ENCODE data around the gene IP6K1. TPM values are rescaled to one million over a fixed set of nuclear protein-coding genes. Genes with fewer than 3 reads are reported as not detected.

IP6K1 gene
- total and polyA plus RNA-seq, 10 of the 15 experiments (the other 5 are each of a cell fraction or from before 2014, with no cell fraction given), result 1.3 to 30.6 (median 18.2) TPM

DNA sequence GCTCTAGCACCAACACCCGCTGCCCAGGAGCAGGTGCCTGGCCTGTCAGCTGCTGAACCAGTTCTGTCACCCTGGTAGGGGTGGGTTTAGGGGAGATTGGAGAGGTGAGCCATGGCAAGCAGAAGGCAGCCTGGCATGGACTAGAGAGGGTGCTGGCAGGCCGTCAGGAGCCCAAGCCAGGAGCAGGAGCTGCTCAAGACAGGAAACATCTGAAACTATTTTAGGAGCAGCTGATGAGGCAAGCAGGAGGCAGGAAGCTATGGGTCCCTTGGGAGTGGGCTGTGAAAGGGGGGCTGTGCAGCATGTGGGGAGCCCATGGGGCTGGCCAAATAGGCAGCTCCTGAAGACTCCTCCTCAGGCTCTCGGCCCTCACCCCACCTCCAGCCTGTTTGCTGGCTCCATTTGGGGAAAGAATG lies 19.0 kb upstream of the IP6K1 start:
- Histone ChIP-seq H3K27ac (ENCODE audit: control insufficient read depth, insufficient read depth) (peak overlapping the region; percentile 77), H3K79me2 (ENCODE audit: control insufficient read depth, insufficient read depth, low read length) (no peaks in the 10 kb centered on the region; the same call in 1 of the 2 replicates), H3K4me3 (peak overlapping the region; percentile 43; the same call in 1 of the 2 replicates), H4K20me1 (ENCODE audit: control insufficient read depth, insufficient read depth) (no peaks in the 10 kb centered on the region), H3K36me3 (ENCODE audit: control insufficient read depth in 2 of 2, insufficient read depth in 2 of 2, low read length in 1 of 2) (peaks cover 0 to 2% of the 10 kb centered on the region in 2 experiments; a peak in 1 of 4 replicates), H3K4me1 (ENCODE audit: control insufficient read depth, insufficient read depth, low read length) (peaks cover 43% of the 10 kb centered on the region), H3K9ac (ENCODE audit: control insufficient read depth, insufficient read depth, low read length) (peak overlapping the region; percentile 57), H3K27me3 (replicated peaks in 1 of 2; ENCODE audit: control insufficient read depth in 2 of 2, insufficient read depth in 2 of 2, low read length in 1 of 2) (no peaks in the 10 kb centered on the region; a peak in 1 of 4 replicates), H2AFZ (ENCODE audit: control insufficient read depth, low read depth, low read length) (no peak overlapping the region), H3K4me2 (ENCODE audit: control insufficient read depth, insufficient read depth) (peak overlapping the region; percentile 60), H3K9me3 (replicated peaks; ENCODE audit: control insufficient read depth, insufficient read depth, low read length) (no peaks in the 10 kb centered on the region)
- SMC1A ChIA-PET (ENCODE audit: uncharacterized antibody, unreplicated experiment), result interaction anchor here (0.7 to 9.4 kb wide), 12 partner anchors 9 to 314 kb away, joined by 3 to 146 read pairs (median 4); partner anchors contain the start of genes GMPPB and UBA7
- ATAC-seq (peak; percentile 9), FAIRE-seq (no peak), DNase-seq (ENCODE audit: low read depth, low spot score) (no peak)
- POLR2A ChIA-PET, result interaction anchor here (0.6 to 2.1 kb wide), 8 partner anchors 8 to 776 kb away, joined by 3 to 15 read pairs (median 4); partner anchors contain the start of gene UBA7
- CTCF ChIA-PET, result interaction anchor here (1.0 to 12.0 kb wide), 7 partner anchors 11 to 266 kb away, joined by 3 to 327 read pairs (median 5); partner anchors contain the start of genes MON1A, MST1R and UBA7
- in situ Hi-C loops (cut with MboI), result no loop called here
- WGBS (ENCODE audit: insufficient coverage, insufficient replicate concordance, low lambda C conversion rate, missing lambda C conversion rate), result 0% methylated on average over 3 of the region's 3 CpGs
- intact Hi-C loops (cut with micrococcal nuclease; ENCODE audit: unreplicated experiment), result no loop called here
- no TSS peak for BruUV-seq (replicated peaks)
- RAD21 ChIA-PET (ENCODE audit: unreplicated experiment), result interaction anchor here (0.8 to 8.0 kb wide), 11 partner anchors 8 to 266 kb away, joined by 4 to 182 read pairs (median 6); partner anchors contain the start of genes IP6K1, MON1A, TRAIP and UBA7
- TF ChIP-seq POLR2A (IDR thresholded peaks at IDR 0.05; ENCODE audit: low read depth, low read length) (no peak), IKZF1 (conservative IDR thresholded peaks at IDR 0.05) (peak; percentile 71), NFXL1 (IDR thresholded peaks at IDR 0.05; ENCODE audit: borderline replicate concordance) (no peak), SMAD1 (IDR thresholded peaks at IDR 0.05; ENCODE audit: low read depth, partially characterized antibody) (no peak), RAD51 (IDR thresholded peaks at IDR 0.05) (no peak), MYC (IDR thresholded peaks at IDR 0.05; ENCODE audit: insufficient read depth, insufficient read length, insufficient replicate concordance, low read length, severe bottlenecking) (no peak), POLR2AphosphoS5 (IDR thresholded peaks at IDR 0.05; ENCODE audit: low read length) (no peak), MEF2A (IDR thresholded peaks at IDR 0.05; ENCODE audit: insufficient read depth, low read depth, low read length) (peak; percentile 86), SIN3A (IDR thresholded peaks at IDR 0.05; ENCODE audit: low read depth, low read length) (no peak), HDGF (IDR thresholded peaks at IDR 0.05) (0 out of 2 replicates have a peak, but pooled peaks have one; percentile 41)
- TF ChIP-seq, protein P1, sequence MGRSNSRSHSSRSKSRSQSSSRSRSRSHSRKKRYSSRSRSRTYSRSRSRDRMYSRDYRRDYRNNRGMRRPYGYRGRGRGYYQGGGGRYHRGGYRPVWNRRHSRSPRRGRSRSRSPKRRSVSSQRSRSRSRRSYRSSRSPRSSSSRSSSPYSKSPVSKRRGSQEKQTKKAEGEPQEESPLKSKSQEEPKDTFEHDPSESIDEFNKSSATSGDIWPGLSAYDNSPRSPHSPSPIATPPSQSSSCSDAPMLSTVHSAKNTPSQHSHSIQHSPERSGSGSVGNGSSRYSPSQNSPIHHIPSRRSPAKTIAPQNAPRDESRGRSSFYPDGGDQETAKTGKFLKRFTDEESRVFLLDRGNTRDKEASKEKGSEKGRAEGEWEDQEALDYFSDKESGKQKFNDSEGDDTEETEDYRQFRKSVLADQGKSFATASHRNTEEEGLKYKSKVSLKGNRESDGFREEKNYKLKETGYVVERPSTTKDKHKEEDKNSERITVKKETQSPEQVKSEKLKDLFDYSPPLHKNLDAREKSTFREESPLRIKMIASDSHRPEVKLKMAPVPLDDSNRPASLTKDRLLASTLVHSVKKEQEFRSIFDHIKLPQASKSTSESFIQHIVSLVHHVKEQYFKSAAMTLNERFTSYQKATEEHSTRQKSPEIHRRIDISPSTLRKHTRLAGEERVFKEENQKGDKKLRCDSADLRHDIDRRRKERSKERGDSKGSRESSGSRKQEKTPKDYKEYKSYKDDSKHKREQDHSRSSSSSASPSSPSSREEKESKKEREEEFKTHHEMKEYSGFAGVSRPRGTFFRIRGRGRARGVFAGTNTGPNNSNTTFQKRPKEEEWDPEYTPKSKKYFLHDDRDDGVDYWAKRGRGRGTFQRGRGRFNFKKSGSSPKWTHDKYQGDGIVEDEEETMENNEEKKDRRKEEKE (IDR thresholded peaks at IDR 0.05), result no peak
- TF ChIP-seq, protein P2, sequence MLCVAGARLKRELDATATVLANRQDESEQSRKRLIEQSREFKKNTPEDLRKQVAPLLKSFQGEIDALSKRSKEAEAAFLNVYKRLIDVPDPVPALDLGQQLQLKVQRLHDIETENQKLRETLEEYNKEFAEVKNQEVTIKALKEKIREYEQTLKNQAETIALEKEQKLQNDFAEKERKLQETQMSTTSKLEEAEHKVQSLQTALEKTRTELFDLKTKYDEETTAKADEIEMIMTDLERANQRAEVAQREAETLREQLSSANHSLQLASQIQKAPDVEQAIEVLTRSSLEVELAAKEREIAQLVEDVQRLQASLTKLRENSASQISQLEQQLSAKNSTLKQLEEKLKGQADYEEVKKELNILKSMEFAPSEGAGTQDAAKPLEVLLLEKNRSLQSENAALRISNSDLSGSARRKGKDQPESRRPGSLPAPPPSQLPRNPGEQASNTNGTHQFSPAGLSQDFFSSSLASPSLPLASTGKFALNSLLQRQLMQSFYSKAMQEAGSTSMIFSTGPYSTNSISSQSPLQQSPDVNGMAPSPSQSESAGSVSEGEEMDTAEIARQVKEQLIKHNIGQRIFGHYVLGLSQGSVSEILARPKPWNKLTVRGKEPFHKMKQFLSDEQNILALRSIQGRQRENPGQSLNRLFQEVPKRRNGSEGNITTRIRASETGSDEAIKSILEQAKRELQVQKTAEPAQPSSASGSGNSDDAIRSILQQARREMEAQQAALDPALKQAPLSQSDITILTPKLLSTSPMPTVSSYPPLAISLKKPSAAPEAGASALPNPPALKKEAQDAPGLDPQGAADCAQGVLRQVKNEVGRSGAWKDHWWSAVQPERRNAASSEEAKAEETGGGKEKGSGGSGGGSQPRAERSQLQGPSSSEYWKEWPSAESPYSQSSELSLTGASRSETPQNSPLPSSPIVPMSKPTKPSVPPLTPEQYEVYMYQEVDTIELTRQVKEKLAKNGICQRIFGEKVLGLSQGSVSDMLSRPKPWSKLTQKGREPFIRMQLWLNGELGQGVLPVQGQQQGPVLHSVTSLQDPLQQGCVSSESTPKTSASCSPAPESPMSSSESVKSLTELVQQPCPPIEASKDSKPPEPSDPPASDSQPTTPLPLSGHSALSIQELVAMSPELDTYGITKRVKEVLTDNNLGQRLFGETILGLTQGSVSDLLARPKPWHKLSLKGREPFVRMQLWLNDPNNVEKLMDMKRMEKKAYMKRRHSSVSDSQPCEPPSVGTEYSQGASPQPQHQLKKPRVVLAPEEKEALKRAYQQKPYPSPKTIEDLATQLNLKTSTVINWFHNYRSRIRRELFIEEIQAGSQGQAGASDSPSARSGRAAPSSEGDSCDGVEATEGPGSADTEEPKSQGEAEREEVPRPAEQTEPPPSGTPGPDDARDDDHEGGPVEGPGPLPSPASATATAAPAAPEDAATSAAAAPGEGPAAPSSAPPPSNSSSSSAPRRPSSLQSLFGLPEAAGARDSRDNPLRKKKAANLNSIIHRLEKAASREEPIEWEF (IDR thresholded peaks at IDR 0.05; ENCODE audit: insufficient replicate concordance, low read depth, low read length), result no peak
- TF ChIP-seq, protein P3, sequence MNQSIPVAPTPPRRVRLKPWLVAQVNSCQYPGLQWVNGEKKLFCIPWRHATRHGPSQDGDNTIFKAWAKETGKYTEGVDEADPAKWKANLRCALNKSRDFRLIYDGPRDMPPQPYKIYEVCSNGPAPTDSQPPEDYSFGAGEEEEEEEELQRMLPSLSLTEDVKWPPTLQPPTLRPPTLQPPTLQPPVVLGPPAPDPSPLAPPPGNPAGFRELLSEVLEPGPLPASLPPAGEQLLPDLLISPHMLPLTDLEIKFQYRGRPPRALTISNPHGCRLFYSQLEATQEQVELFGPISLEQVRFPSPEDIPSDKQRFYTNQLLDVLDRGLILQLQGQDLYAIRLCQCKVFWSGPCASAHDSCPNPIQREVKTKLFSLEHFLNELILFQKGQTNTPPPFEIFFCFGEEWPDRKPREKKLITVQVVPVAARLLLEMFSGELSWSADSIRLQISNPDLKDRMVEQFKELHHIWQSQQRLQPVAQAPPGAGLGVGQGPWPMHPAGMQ (IDR thresholded peaks at IDR 0.05; ENCODE audit: borderline replicate concordance), result no peak
- TF ChIP-seq, protein P4, sequence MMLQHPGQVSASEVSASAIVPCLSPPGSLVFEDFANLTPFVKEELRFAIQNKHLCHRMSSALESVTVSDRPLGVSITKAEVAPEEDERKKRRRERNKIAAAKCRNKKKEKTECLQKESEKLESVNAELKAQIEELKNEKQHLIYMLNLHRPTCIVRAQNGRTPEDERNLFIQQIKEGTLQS (IDR thresholded peaks at IDR 0.05; ENCODE audit: borderline replicate concordance, extremely low read depth, low read depth, low read length), result no peak
